GM21576 (cell line): ENCODE measurements around the gene GNG12.

Source experiments
- ATAC-seq: cut with Tn5 transposase; IDR thresholded peaks from one replicate; pipeline ENCODE4 v1.9.1; 2021; ENCODE audit warnings: mild to moderate bottlenecking, moderate library complexity; ENCODE audit not compliant: unreplicated experiment

The GNG12 gene

GRCh38 chr1:67832737-67833601 lies at the start of gene GNG12:
GNG12 (minus strand) TSS chr1:67833467; CDS start chr1:67707686, 125,781 bp downstream.
- ATAC-seq = peak; percentile 60

GRCh38 chr1:67882196-67882958 lies 49.1 kb upstream of the GNG12 start:
- ATAC-seq = no peak

DNA sequence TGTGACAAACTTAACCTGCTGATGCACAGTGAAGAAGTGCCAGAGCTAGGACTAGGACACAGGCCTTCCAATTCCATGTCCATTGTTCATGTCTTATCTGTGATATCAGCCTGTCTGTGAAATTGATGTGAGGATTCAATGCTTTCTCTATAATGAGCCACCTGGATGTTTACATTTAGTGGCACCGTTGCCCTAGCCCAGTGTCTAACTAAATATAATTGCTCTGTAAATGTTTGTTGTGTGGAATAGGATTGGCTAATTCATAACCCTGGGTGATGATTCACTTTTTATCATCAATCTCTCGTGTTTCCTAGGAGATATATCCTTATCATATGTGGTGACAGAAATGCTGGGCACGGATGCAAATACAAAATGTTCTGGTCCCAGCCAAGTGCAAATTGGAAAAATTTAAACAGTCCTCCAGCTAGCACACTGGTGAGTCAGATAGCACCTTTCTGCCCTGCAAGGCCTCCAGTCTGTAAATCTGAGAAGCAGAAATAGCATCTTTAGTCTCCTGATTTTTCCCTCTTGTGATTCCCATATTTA lies 46.9 kb upstream of the GNG12 start:
- no peak for ATAC-seq

DNA sequence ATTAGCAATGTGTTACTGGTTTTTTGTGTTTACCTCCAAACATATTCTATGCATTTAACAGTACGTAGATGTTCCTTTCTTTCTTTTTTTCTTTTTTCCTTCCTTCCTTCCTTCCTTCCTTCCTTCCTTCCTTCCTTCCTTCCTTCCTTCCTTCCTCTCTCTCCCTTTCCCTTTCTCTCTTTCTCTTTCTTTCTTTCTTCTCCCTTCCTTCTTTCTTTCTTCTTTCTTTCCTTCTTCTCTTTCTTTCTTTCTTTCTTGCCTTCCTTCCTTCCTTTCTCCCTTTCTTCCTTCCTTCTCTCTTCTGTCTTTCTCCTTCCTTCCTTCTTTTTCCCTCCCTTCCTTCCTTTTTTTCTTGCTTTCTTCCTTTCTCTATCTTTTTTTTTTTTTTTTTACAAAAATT lies 46.2 kb upstream of the GNG12 start:
- no peak for ATAC-seq

DNA sequence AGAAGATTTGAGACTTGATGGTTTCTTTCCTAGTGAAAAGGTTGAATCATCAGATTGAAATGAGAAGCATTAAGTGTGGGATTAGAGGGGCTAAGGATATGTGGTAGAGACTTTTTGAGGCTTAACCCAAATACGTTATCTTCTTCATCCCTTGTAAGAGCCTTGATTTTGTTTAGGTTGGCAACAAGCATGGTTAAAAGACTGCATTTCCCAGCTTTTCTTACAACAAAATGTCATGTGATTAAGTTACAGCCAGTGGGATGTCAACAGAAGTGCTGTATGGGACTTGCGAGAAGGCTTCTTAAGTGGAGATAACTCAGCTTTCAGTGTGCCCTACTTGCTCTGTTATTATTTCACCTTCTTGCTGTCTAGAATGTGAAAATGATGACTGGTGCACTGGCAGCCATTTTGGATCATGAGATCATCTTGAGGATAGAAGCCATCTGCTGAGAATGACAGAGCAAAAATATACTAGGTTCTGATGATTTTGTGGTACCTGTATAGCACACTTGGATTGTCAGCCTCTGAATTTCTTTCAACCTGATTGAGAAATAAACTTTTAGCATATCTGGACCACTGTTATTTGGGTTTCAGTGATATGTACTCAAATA lies 41.3 kb upstream of the GNG12 start:
- ATAC-seq = no peak

- ATAC-seq = no peak
Measured at GRCh38 chr1:67869233-67869632, 36.0 kb upstream of the GNG12 start.

- ATAC-seq = no peak
Measured at GRCh38 chr1:67863637-67864036, 30.4 kb upstream of the GNG12 start.

DNA sequence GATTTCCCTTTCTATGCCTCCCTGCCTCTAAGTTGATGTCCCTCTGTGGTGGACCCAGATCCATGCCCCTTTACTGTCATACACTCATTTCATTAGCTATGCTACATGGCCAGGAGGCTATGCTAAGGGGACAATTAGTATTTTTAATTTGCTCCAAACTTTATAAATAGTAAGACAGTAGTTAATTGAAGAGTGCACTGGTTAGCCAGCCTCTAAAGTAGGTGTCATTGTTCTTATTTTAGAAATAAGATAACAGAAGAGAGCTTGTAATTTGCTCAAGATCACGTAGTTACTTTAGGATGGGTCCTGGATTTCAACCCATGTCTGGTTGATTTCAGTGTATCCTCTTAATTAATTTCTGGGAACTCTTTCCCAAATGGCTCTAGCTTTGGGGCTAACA lies 29.4 kb upstream of the GNG12 start:
- no peak for ATAC-seq

DNA sequence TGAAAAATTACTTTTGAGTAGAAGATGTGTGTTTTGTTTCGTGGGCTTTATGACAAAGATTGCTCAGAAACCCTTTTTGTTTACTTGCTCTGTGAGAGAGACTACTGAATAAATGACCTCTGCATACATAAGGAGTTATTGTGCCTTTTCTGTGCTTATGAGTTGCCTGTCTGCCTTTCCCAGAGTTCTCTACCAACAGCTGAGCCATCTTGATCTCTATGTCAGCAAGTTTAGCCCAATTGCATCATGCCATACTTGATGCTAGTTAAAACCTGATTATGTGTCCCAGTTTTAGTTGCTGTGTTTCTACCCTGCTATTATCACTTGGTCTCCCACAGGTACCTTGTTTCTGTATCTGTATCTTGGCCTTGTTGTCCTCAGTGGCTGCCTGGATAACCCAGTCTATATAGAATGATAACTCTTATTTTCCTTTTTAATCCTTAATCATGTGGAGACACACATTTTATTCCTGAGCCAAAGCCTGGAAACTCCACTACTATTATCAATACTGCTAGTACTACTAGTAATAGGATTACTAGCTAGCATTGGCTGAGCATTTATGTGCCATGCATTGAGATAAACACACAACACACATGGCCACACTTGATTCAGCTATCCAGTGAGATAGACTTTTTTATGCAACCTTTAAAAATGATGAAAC lies 28.7 kb upstream of the GNG12 start:
- ATAC-seq = no peak

DNA sequence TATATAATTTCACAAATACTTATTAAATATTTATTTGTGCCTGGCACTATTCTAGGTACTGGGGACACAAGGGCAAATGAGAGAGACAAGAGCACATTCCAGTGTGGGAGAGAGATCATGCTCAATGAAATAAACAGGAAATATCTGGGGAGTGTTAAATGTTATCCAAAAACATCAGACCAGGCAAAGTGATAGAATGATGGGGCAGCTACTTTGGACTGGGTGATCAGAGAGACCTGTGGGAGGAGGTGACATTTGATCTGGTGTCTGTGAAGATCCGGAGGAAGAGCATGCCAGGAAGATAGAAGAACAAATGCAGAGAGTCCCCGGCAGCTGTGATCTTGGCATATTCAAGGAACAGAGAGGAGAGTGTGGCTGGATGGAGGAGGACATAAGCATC lies 27.5 kb upstream of the GNG12 start:
- ATAC-seq = no peak

- ATAC-seq = no peak
Measured at GRCh38 chr1:67856921-67857320, 23.7 kb upstream of the GNG12 start.

DNA sequence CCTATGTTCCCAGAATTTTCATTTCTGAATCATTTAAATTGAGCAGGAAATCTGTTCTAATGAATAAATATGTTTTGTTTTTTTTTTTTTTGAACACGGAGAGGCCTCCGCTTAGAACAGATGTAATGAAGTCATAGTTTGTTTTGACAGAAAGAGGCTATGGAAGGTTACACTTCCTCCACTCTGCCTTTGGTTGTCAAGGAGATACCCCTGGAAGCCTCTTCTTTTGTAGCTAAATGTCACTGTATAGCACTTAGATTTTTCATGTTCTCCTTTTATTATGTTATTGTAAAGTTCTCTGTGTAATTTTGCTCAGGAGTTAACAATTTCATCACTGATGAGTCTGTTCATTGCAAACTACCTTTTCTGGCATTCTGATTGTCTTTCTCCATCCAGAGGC lies 22.7 kb upstream of the GNG12 start:
- ATAC-seq = no peak

DNA sequence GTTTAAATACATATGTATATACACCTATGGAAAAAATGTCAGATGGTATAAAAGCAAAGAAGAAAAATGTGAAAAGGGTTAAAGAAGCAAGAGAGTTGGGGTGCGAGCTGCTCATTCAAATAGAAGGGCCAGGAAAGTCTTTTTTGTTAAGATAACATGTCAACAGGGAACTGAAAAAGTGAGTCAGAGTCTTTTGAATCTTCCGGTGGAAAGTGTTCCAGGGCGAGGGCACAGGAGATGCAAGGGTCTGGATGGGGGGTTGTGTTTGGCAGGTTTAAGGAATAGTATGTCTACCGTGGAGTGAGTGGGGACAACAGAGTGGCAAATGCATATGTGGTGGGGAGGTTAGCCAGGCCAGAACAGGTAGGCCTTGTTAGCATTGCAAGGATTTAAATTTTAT lies 22.2 kb upstream of the GNG12 start:
- ATAC-seq = no peak

DNA sequence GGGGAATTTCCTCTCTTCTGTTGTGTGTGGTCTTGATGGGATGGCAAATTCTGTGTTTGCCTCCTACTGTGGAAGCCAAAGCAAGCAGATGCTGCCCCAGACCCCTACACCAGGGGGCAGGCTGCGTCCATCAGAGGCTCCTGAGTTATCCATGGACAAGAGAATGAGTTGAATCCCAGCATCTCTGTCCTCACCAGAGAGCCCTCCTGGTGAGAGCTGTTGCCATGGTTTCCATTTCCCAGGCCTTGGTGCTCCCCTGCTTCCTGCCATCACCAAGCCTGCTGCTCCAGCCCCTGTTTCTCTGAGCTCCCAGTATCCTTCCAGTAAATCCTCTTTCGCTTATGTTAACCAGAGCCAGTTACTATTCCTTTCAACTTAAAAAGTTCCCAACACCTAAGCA lies 20.4 kb upstream of the GNG12 start:
- no peak for ATAC-seq

- no peak for ATAC-seq
Measured at GRCh38 chr1:67851800-67852199, 18.5 kb upstream of the GNG12 start.

DNA sequence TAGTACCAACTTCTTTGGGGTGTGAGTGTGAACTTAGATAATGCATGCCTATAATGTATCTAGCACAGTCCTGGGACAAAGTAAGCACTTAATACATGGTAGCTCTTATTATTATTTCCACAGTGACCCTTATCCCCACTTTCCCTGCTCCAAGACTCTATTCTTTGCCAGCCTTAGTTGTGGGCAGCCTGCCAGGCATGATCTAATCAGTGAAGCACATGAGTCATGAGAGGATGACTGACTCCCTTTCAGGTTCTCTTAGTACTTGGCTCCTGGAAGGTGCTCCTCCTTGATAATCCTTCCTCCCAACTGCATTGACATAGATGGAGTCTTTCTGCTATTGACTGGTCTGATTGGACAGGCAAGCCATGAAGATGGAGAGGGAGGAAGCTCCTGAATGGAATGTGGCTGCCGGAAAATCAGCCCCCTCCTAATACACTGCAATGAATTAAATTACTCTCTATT lies 17.4 kb upstream of the GNG12 start:
- no peak for ATAC-seq

DNA sequence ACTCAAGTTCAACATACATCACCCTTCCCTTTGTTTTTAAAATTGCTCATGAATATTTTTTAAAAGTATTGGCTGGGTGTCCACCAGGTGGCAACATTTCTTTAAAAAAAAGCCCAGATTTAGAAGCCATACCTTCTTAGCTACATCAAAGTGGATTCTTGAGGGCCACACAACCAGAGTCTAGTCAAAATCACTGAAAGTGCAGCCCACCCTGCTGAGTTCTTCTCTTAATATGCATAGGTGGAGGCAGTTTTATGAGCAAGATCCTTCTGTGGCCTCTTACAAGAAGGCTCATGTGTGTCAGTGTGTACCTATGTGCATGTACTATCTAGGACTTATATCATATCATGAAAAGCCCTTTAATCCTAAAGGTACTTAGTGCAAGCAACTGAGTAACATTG lies 16.9 kb upstream of the GNG12 start:
- no peak for ATAC-seq

- no peak for ATAC-seq
Measured at GRCh38 chr1:67847466-67847865, 14.2 kb upstream of the GNG12 start.

- no peak for ATAC-seq
Measured at GRCh38 chr1:67846538-67846937, 13.3 kb upstream of the GNG12 start.

GRCh38 chr1:67844988-67845387 lies 11.7 kb upstream of the GNG12 start:
- ATAC-seq = no peak

GRCh38 chr1:67843746-67844145 lies 10.5 kb upstream of the GNG12 start:
- ATAC-seq = no peak
